LNCaP clone FGC (cell line): ENCODE results near the gene ZNF316.
"Not testable (repeated sequence)": the region's sequence is repeated elsewhere in the genome, so short reads cannot be mapped to it uniquely, and the experiment has no call there.

Source experiments
- DNase-seq: peaks from one replicate; pipeline ENCODE4 v3.0.0-alpha.2; 2011; ENCODE audit warnings: low read depth
- H3K4me3 ChIP-seq: 2 replicates; pipeline ENCODE4 v1.5.1; 2011; ENCODE audit warnings: mild to moderate bottlenecking, low read depth, low read length, control low read depth
- TF ChIP-seq, protein P1 (sequence below): IDR thresholded peaks from 2 replicates; pipeline ENCODE4 v1.5.1; 2012; ENCODE audit warnings: mild to moderate bottlenecking; ENCODE audit not compliant: control insufficient read depth, insufficient read depth; ENCODE audit errors: extremely low read depth

ZNF316 gene

DNA sequence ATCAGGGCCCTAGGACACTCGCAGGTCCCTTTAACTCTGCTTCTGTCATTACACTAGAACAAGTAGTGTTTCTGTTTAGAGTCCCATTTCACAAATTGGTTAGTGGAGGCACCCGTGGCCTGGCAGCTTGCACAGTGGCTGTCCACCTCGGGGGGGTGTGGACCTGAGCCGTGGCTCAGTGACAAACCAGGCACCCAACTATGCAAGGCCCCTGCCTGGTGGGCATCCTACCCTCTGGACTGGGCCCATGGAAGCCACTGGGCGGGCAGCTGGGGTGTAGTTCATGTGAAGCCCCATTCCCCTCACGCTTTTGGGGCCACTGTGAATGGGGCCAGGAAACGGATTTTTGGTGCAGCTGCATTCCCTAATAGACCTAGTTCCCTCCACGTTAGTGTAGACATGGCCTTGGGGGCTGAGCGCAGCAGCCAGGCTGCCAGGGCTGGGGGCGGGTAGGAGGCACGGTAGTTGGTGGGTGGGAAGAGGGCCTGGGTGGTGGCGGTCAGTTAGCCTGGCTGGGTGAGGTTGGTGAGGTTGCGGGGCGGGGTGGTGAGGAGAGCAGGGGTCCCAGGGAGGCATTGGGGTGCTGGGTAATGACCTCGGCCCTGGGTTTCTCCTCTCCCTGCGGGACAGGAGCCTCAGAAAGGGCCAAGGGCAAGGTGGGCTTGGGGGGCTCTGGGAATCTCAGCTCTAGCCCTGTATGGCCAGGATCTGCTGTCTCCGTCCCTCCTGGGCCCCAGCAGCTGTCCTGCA, 18.7 kb downstream of the ZNF316 start:
- H3K4me3 ChIP-seq = no peak overlapping the region
- no peak for DNase-seq
- TF ChIP-seq, protein P1, sequence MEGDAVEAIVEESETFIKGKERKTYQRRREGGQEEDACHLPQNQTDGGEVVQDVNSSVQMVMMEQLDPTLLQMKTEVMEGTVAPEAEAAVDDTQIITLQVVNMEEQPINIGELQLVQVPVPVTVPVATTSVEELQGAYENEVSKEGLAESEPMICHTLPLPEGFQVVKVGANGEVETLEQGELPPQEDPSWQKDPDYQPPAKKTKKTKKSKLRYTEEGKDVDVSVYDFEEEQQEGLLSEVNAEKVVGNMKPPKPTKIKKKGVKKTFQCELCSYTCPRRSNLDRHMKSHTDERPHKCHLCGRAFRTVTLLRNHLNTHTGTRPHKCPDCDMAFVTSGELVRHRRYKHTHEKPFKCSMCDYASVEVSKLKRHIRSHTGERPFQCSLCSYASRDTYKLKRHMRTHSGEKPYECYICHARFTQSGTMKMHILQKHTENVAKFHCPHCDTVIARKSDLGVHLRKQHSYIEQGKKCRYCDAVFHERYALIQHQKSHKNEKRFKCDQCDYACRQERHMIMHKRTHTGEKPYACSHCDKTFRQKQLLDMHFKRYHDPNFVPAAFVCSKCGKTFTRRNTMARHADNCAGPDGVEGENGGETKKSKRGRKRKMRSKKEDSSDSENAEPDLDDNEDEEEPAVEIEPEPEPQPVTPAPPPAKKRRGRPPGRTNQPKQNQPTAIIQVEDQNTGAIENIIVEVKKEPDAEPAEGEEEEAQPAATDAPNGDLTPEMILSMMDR = no peak

DNA sequence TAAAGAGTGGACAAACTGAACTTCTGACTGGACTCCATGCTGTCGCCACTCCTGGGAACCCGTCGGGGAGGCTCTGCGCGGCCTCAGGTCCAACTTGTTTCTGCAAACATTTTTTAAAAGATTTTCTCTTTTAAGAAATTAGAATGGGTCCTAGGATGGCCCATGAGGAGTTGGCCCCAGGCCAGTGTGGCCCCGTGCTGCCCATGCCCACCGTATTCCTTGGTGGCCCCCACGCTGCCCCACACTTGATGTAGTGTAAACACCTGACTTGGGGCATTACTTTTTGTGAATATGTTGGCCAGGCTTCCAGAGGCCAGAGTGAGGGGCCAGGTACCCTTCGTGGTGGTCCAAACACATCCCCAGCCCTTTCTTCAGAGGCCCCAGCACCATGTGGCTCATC, 19.3 kb downstream of the ZNF316 start:
- H3K4me3 ChIP-seq = no peak overlapping the region
- TF ChIP-seq, protein P1 = no peak
- DNase-seq = no peak

DNA sequence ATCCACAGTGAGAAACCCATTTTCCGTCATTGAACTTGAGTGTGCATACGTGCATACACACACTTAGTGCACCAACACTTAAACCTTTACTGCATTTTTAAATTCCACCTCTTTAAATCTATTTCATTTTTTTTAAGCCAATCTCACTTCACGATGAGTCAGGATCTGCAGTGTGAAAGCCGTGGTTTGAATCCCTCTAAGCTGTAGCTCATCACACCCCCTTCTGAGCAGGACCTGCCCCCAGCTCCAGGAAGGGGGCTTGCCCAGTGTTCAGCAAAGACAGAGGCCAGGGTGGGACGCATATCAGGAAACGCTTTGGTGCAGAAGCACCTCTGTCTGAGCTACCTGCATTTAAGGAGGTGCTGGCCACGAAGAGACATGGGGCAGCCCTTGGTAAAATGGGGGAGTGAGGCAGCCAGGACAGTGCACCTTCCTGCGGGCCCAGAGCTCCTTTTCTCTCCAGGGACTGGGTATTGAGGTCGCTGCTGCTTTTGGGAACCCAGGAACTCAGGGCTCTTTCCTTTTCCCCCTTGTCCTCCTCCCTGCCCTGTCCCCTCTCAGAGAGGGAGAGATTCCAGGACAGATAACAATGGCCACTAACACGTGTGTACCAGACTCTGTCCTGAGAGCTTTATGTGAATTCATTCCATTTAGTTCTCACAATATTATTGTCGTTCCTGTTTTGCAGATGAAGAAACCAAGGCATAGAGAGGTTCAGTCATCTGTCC, 21.7 kb downstream of the ZNF316 start:
- TF ChIP-seq, protein P1 = no peak
- DNase-seq = no peak

DNA sequence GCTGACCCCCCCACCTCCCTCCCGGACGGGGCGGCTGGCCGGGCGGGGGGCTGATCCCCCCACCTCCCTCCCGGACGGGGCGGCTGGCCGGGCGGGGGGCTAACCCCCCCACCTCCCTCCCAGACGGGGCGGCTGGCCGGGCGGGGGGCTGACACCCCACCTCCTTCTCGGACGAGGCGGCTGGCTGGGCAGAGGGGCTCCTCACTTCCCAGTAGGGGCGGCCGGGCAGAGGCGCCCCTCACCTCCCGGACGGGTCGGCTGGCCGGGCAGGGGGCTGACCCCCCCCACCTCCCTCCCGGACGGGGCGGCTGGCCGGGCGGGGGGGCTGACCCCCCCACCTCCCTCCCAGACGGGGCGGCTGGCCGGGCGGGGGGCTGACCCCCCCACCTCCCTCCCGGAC, 33.7 kb downstream of the ZNF316 start:
- not testable (repeated sequence) for DNase-seq, H3K4me3 ChIP-seq

More for the DNA sequence above, 21.7 kb downstream of the ZNF316 start:
- H3K4me3 ChIP-seq = no peak overlapping the region

DNA sequence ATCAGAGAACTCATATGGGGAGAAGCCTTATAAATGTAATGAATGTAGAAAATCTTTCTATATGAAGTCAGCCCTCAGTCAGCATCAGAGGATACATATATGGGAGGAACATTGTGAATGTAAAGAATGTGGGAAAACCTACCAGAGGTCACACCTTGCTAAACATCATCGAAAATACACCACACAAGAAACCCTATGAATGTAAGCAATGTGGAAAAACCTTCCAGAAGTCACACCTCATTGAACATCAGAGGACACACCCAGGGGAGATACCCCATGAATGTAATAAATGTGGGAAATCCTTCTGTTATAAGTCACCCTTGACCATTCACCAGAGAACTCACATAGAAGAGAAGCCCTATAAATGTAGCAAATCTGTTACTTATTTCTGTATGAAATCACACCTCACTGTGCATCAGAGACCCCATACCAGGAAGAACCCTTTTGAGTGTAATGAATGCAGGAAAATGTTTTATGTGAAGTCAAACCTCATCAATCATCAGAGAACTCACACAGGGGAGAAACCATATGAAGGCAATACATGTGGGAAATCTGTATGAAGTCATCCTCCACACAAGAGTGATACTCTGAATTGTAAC, 38.8 kb downstream of the ZNF316 start:
- TF ChIP-seq, protein P1 = no peak

DNA sequence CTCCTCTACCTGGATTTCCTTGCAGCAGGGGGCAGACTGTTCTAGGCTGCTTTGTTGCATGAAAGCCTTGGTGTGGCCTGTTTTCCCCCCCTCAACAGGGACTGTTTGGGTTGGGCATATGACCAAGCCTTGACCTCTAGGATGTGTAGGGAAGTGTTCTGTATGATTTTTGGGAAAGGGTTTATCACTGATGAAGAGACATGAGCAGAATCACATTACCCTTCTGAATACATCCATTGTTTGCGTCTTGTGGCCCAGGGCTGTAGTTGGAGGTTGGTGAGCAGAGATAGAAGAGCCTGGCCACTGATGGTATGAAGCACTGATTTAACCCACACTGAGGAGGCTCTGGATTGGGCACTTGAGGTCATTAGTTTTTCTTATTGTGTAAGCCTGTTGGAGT, 43.0 kb downstream of the ZNF316 start:
- H3K4me3 ChIP-seq = no peak overlapping the region
- DNase-seq = no peak
- TF ChIP-seq, protein P1 = no peak

More for the DNA sequence above, 38.8 kb downstream of the ZNF316 start:
- H3K4me3 ChIP-seq = no peak overlapping the region
- DNase-seq = no peak

- TF ChIP-seq, protein P1 = no peak
- no peak overlapping the region for H3K4me3 ChIP-seq
- no peak for DNase-seq
Measured at GRCh38 chr7:6691103-6691502, 54.0 kb downstream of the ZNF316 start.
